Cardiac muscle cell (in vitro differentiated cells and primary cell): ENCODE results near the gene TIMM50. TPM values are rescaled to one million over a fixed set of nuclear protein-coding genes. Genes with fewer than 3 reads are reported as not detected.

Experiments used
- DNase-seq, 2 donors: peaks; one replicate each; pipeline versions ENCODE4 v3.0.0 to v3.0.0-alpha.2; 2010 to 2017; ENCODE audit warnings: low read depth in 1 of 2, low spot score in 1 of 2
- H3K27ac ChIP-seq: fragments of 200-600 bp; sonication (generic); 2 replicates; pipeline ENCODE4 v1.5.1; 2016
- H3K27me3 ChIP-seq: fragments of 200-600 bp; sonication (generic); 2 replicates; pipeline ENCODE4 v1.6.0; 2016; ENCODE audit warnings: control low read depth
- H3K36me3 ChIP-seq: fragments of 200-600 bp; sonication (generic); 2 replicates; pipeline ENCODE4 v1.5.1; 2016; ENCODE audit warnings: control low read depth
- H3K4me1 ChIP-seq: fragments of 200-600 bp; sonication (generic); 2 replicates; pipeline ENCODE4 v1.8.1; 2017; ENCODE audit warnings: low read depth, mild to moderate bottlenecking, mixed run types
- H3K4me3 ChIP-seq: fragments of 200-600 bp; sonication (generic); 2 replicates; pipeline ENCODE4 v1.5.1; 2016; ENCODE audit warnings: mild to moderate bottlenecking
- H3K9me3 ChIP-seq: fragments of 200-600 bp; sonication (generic); 2 replicates; pipeline ENCODE4 v1.5.1; 2017; ENCODE audit warnings: low read depth, mild to moderate bottlenecking, control low read depth
- CTCF ChIP-seq: IDR thresholded peaks from 2 replicates; pipeline ENCODE4 v1.5.1; 2012; ENCODE audit warnings: low read depth, mild to moderate bottlenecking, low read length
- polyA plus RNA-seq: library from polyadenylated mRNA; unstranded; fragments of >200 nt; fragmentation: Nextera tagmentation; extraction: Ambion mirVana; gene quantifications from 2 replicates; pipeline ENCODE4 v1.2.1, GENCODE V29; 2016
- total RNA-seq: library from RNA; depleted of rRNA; stranded (reverse); fragments of >200 nt; gene quantifications from 2 replicates; pipeline ENCODE4 v1.2.3, GENCODE V29; 2016

TIMM50 gene
- total and polyA plus RNA-seq, 2 experiments from 2014 or later: 80.4 to 93.3 TPM

GRCh38 chr19:39531834-39532232 lies 51.2 kb downstream of the TIMM50 start:
- TF ChIP-seq CTCF: no peak
- Histone ChIP-seq H3K4me1 (no peaks in the 10 kb centered on the region), H3K9me3 (no peaks in the 10 kb centered on the region), H3K27ac (peak overlapping the region; percentile 26), H3K36me3 (no peaks in the 10 kb centered on the region), H3K27me3 (no peaks in the 10 kb centered on the region), H3K4me3 (peak overlapping the region; percentile 65)
- no peak for DNase-seq

GRCh38 chr19:39532233-39533002 lies 51.8 kb downstream of the TIMM50 start, which contains the start of gene EID2B:
Gene EID2B, minus strand, starts transcription at chr19:39532852. Its CDS starts 50 bp downstream, at chr19:39532802.
- DNase-seq: peak; percentile 97 to 99
- Histone ChIP-seq H3K36me3 (no peaks in the 10 kb centered on the region), H3K27me3 (no peaks in the 10 kb centered on the region), H3K4me3 (peak within 1 kb of the TSS; percentile 65), H3K27ac (peak within 1 kb of the TSS; percentile 26), H3K9me3 (no peaks in the 10 kb centered on the region), H3K4me1 (no peaks in the 10 kb centered on the region)
- TF ChIP-seq CTCF: peak; percentile 94

GRCh38 chr19:39533003-39533512 lies 52.4 kb downstream of the TIMM50 start:
- H3K4me1 ChIP-seq: no peaks in the 10 kb centered on the region
- DNase-seq: no peak
- H3K4me3 ChIP-seq: no peak overlapping the region
- no peak overlapping the region for H3K27ac ChIP-seq
- no peaks in the 10 kb centered on the region for H3K36me3 ChIP-seq
- TF ChIP-seq CTCF: no peak
- no peaks in the 10 kb centered on the region for H3K27me3 ChIP-seq
- no peaks in the 10 kb centered on the region for H3K9me3 ChIP-seq

- no peak for TF ChIP-seq CTCF
Measured at GRCh38 chr19:39533791-39534190, 53.2 kb downstream of the TIMM50 start.

GRCh38 chr19:39539165-39539517 lies 58.5 kb downstream of the TIMM50 start:
- H3K4me1 ChIP-seq: peaks cover 8% of the 10 kb centered on the region
- peak overlapping the region; percentile 90 for H3K4me3 ChIP-seq
- TF ChIP-seq CTCF: no peak
- no peaks in the 10 kb centered on the region for H3K27me3 ChIP-seq
- H3K27ac ChIP-seq: peak overlapping the region; percentile 99
- H3K36me3 ChIP-seq: no peaks in the 10 kb centered on the region
- peak in 1 of 2 donors; percentile 54 for DNase-seq
- H3K9me3 ChIP-seq: no peaks in the 10 kb centered on the region

More at GRCh38 chr19:39533791-39534190, 53.2 kb downstream of the TIMM50 start:
- H3K4me3 ChIP-seq: no peak overlapping the region
- H3K27me3 ChIP-seq: no peaks in the 10 kb centered on the region
- H3K9me3 ChIP-seq: no peaks in the 10 kb centered on the region
- DNase-seq: no peak
- no peak overlapping the region for H3K27ac ChIP-seq
- peaks cover 7% of the 10 kb centered on the region for H3K4me1 ChIP-seq
- H3K36me3 ChIP-seq: no peaks in the 10 kb centered on the region
